Keratinocyte (primary cell): Measurements from ENCODE around the gene MIF4GD. TPM values are rescaled to one million over a fixed set of nuclear protein-coding genes. Genes with fewer than 3 reads are reported as not detected.

ENCODE experiments used
- DNase-seq: peaks from one replicate; pipeline ENCODE4 v3.0.0-alpha.2; 2011; ENCODE audit warnings: low read depth, missing footprints, low spot score
- FAIRE-seq: peaks from 2 replicates; lab custom pipeline; 2011; peaks lifted over from hg19 to GRCh38; lab: Jason Lieb, UNC
- H2AFZ ChIP-seq: 2 replicates; pipeline ENCODE4 v1.6.0; 2012; ENCODE audit warnings: low read length, control low read depth, inconsistent platforms; ENCODE audit not compliant: control insufficient read depth
- H3K27ac ChIP-seq: 2 replicates; pipeline ENCODE4 v1.5.1; 2011; ENCODE audit warnings: low read length; ENCODE audit not compliant: control insufficient read depth, insufficient read depth
- H3K27me3 ChIP-seq: 3 replicates; pipeline ENCODE4 v1.6.0; 2011; ENCODE audit warnings: low read length; ENCODE audit not compliant: control insufficient read depth, insufficient read depth; ENCODE audit errors: extremely low read depth
- H3K36me3 ChIP-seq, 2 experiments: 2 replicates in 1 of 2; 3 replicates in 1 of 2; pipeline ENCODE4 v1.5.1; 2011; ENCODE audit warnings: low read length in 2 of 2, mild to moderate bottlenecking in 1 of 2; ENCODE audit not compliant: control insufficient read depth in 2 of 2, insufficient read depth in 2 of 2; ENCODE audit errors: extremely low read depth in 1 of 2
- H3K4me1 ChIP-seq: 3 replicates; pipeline ENCODE4 v1.5.1; 2011; ENCODE audit warnings: low read length; ENCODE audit not compliant: control insufficient read depth, insufficient read depth; ENCODE audit errors: extremely low read depth
- H3K4me2 ChIP-seq: 3 replicates; pipeline ENCODE4 v1.6.0; 2011; ENCODE audit warnings: low read depth, low read length; ENCODE audit not compliant: control insufficient read depth, insufficient read depth; ENCODE audit errors: extremely low read depth
- H3K4me3 ChIP-seq, 3 experiments: fragments of 200-600 bp in 1 of 3; sonication (generic) in 1 of 3; 2 replicates in 2 of 3; 3 replicates in 1 of 3; pipeline ENCODE4 v1.5.1; 2011 to 2016; ENCODE audit warnings: low read length in 3 of 3, mild to moderate bottlenecking in 3 of 3, control low read depth in 2 of 3, inconsistent platforms in 1 of 3, low read depth in 1 of 3, mixed read lengths in 1 of 3, mixed run types in 1 of 3, moderate library complexity in 1 of 3; ENCODE audit not compliant: control insufficient read depth in 2 of 3, insufficient read depth in 2 of 3; ENCODE audit errors: extremely low read depth in 1 of 3
- H3K79me2 ChIP-seq: 2 replicates; pipeline ENCODE4 v1.6.0; 2012; ENCODE audit warnings: low read length; ENCODE audit not compliant: control insufficient read depth, insufficient read depth
- H3K9ac ChIP-seq: 3 replicates; pipeline ENCODE4 v1.6.0; 2011; ENCODE audit warnings: low read length; ENCODE audit not compliant: control insufficient read depth, insufficient read depth; ENCODE audit errors: extremely low read depth
- H3K9me1 ChIP-seq: 3 replicates; pipeline ENCODE4 v1.6.0; 2011; ENCODE audit warnings: low read length; ENCODE audit not compliant: control insufficient read depth, insufficient read depth; ENCODE audit errors: extremely low read depth
- H3K9me3 ChIP-seq: 2 replicates; pipeline ENCODE4 v1.5.1; 2012; ENCODE audit warnings: low read depth, low read length; ENCODE audit not compliant: control insufficient read depth
- H4K20me1 ChIP-seq: 3 replicates; pipeline ENCODE4 v1.6.0; 2011; ENCODE audit warnings: low read length; ENCODE audit not compliant: control insufficient read depth, insufficient read depth; ENCODE audit errors: extremely low read depth
- EZH2 ChIP-seq: IDR thresholded peaks from one replicate; pipeline ENCODE4 v1.6.1; 2012; ENCODE audit warnings: inconsistent platforms, mild to moderate bottlenecking, low read length, moderate library complexity
- dilution Hi-C: fragments of 300-500 bp; cut with MboI; formaldehyde crosslinking; loops from one replicate; pipeline ENCODE4 v1.7.0; 2020; ENCODE audit warnings: low sequenced_read_pairs; ENCODE audit not compliant: extremely low pct_ligation_motif_present
- polyA plus RNA-seq, 5 experiments: library from polyadenylated mRNA; depleted of rRNA in 3 of 5; stranded (reverse) in 3 of 5; stranded (forward) in 1 of 5; unstranded in 1 of 5; fragments of >200 nt; gene quantifications; 1 replicate in 1 of 5; 2 replicates in 3 of 5; 3 replicates in 1 of 5; pipeline versions ENCODE4 v1.2.1 to v1.2.3, GENCODE V29; 2011 to 2012; ENCODE audit warnings: missing spikeins in 2 of 5, low read depth in 1 of 5, low replicate concordance in 1 of 5
- TF ChIP-seq, protein P1 (sequence below), 3 experiments: IDR thresholded peaks in 1 of 3; conservative IDR thresholded peaks in 1 of 3; optimal IDR thresholded peaks in 1 of 3; 2 replicates in 2 of 3; 3 replicates in 1 of 3; pipeline versions ENCODE3 to v1.5.1; 2011; ENCODE audit warnings: low read length in 3 of 3, mild to moderate bottlenecking in 3 of 3, moderate library complexity in 2 of 3, control low read depth in 1 of 3, inconsistent platforms in 1 of 3; ENCODE audit not compliant: insufficient read depth in 2 of 3; ENCODE audit errors: extremely low read depth in 1 of 3

MIF4GD gene
- polyA plus RNA-seq, 1 donor (not counting 4 experiments of a cell fraction or from before 2014, with no cell fraction given), result 15.9 TPM

GRCh38 chr17:75240394-75241142 is 30.5 kb downstream of the MIF4GD start:
- H3K27me3 ChIP-seq, result no peaks in the 10 kb centered on the region
- H3K27ac ChIP-seq, result no peak overlapping the region
- no peaks in the 10 kb centered on the region for H3K79me2 ChIP-seq
- TF ChIP-seq EZH2, result no peak
- TF ChIP-seq, protein P1, sequence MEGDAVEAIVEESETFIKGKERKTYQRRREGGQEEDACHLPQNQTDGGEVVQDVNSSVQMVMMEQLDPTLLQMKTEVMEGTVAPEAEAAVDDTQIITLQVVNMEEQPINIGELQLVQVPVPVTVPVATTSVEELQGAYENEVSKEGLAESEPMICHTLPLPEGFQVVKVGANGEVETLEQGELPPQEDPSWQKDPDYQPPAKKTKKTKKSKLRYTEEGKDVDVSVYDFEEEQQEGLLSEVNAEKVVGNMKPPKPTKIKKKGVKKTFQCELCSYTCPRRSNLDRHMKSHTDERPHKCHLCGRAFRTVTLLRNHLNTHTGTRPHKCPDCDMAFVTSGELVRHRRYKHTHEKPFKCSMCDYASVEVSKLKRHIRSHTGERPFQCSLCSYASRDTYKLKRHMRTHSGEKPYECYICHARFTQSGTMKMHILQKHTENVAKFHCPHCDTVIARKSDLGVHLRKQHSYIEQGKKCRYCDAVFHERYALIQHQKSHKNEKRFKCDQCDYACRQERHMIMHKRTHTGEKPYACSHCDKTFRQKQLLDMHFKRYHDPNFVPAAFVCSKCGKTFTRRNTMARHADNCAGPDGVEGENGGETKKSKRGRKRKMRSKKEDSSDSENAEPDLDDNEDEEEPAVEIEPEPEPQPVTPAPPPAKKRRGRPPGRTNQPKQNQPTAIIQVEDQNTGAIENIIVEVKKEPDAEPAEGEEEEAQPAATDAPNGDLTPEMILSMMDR (optimal IDR thresholded peaks at IDR 0.05 in 1 of 3, IDR thresholded peaks at IDR 0.05 in 1 of 3, conservative IDR thresholded peaks at IDR 0.05 in 1 of 3; ENCODE audit: extremely low read depth in 1 of 3, insufficient read depth in 2 of 3, low read length in 3 of 3), result peak; percentile 68 to 84 (median 83)
- dilution Hi-C loops, result no loop called here
- no peaks in the 10 kb centered on the region for H3K9me3 ChIP-seq
- peaks cover 55 to 76% of the 10 kb centered on the region in 2 experiments for H3K36me3 ChIP-seq
- no peak overlapping the region for H3K9ac ChIP-seq
- H3K4me3 ChIP-seq, result no peak overlapping the region
- FAIRE-seq, result no peak
- peaks cover 9% of the 10 kb centered on the region for H4K20me1 ChIP-seq
- H2AFZ ChIP-seq, result no peak overlapping the region
- no peaks in the 10 kb centered on the region for H3K4me1 ChIP-seq
- no peak for DNase-seq
- H3K9me1 ChIP-seq, result no peaks in the 10 kb centered on the region
- no peak overlapping the region for H3K4me2 ChIP-seq

DNA sequence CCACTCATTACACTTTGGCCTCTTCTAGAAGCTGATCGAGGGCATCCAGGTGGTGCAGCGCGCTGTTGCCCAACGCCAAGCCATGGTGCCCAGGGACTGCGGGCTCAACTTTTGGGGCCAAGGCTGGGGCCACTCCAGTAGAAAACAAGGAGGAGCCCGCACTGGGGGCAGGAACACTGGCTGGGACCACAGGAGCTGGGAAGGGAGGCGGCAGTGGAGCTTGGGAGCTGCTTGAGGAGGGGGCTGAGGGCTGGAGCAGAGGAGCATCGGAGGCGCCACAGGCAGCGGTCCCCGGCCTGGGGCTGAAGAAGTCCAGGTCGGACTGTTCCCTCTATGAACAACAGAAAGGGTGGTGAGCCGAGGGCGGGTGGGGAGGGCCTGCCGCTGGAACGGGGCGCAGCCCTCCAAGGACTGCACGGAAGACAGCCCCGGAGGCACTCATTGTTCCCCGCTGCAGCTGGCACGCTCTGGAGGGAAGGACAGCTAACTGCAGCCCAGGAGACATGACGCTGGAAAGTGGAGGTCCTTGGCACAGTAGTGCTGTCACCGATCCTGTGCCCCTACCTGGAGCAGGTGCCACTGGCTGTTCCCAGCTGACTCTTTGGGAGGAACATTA is 31.1 kb downstream of the MIF4GD start:
- no peak overlapping the region for H3K4me3 ChIP-seq
- DNase-seq, result no peak
- no peaks in the 10 kb centered on the region for H3K79me2 ChIP-seq
- H4K20me1 ChIP-seq, result peaks cover 9% of the 10 kb centered on the region
- no peaks in the 10 kb centered on the region for H3K27me3 ChIP-seq
- TF ChIP-seq EZH2, result no peak
- TF ChIP-seq, protein P1 (optimal IDR thresholded peaks at IDR 0.05 in 1 of 3, IDR thresholded peaks at IDR 0.05 in 1 of 3, conservative IDR thresholded peaks at IDR 0.05 in 1 of 3; ENCODE audit: extremely low read depth in 1 of 3, insufficient read depth in 2 of 3, low read length in 3 of 3), result no peak
- no peak overlapping the region for H2AFZ ChIP-seq
- H3K9me3 ChIP-seq, result no peaks in the 10 kb centered on the region
- no peak overlapping the region for H3K4me2 ChIP-seq
- no peaks in the 10 kb centered on the region for H3K4me1 ChIP-seq
- H3K9ac ChIP-seq, result no peak overlapping the region
- no peak for FAIRE-seq
- peaks cover 59 to 76% of the 10 kb centered on the region in 2 experiments for H3K36me3 ChIP-seq
- H3K9me1 ChIP-seq, result no peaks in the 10 kb centered on the region
- no peak overlapping the region for H3K27ac ChIP-seq
- dilution Hi-C loops, result no loop called here
